Vagina (tissue), 2 donors: ENCODE results near the gene HACD1.

Source experiments
- CTCF ChIP-seq, 3 experiments: fragments of 450-650 bp in 2 of 3; fragments of 200-600 bp in 1 of 3; sonication (generic) in 1 of 3; IDR thresholded peaks; one replicate each; pipeline ENCODE4 v1.5.1; 2017 to 2019; ENCODE audit warnings: antibody characterized with exemption in 3 of 3, mild to moderate bottlenecking in 2 of 3, moderate library complexity in 2 of 3
- POLR2A ChIP-seq, 2 donors: fragments of 450-650 bp; IDR thresholded peaks; one replicate each; pipeline ENCODE4 v1.6.1; 2017; ENCODE audit warnings: antibody characterized with exemption in 2 of 2, mild to moderate bottlenecking in 2 of 2, moderate library complexity in 2 of 2

DNA sequence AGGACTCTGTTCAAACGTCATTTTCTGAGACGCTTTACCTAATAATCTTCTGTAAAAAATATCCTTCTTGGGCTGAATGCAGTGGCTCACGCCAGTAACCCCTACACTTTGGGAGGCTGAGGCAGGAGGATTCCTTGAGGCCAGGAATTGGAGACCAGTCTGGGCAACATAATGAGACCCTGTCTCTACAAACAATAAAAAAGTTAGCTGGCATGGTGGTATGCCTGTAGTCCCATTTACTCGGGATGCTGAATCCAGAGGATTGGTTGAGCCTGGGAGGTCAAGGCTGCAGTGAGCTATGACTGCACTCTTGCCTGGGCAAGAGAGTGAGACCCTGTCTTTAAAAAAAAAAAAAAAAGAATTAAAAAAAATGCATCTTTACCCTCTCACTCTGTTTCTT is 31.9 kb upstream of the HACD1 start:
- no peak for TF ChIP-seq CTCF (IDR thresholded peaks at IDR 0.05)
- TF ChIP-seq POLR2A (IDR thresholded peaks at IDR 0.05) = no peak
